H9 (cell line): Measurements from ENCODE around the gene PLA2G2F. TPM values are rescaled to one million over a fixed set of nuclear protein-coding genes. Genes with fewer than 3 reads are reported as not detected.

Source experiments
- DNase-seq: peaks from one replicate; pipeline ENCODE4 v3.0.0-alpha.2; 2017
- H2AFZ ChIP-seq: one replicate; pipeline ENCODE4 v1.6.1; 2013; ENCODE audit warnings: mild to moderate bottlenecking, low read length, control low read depth, moderate library complexity
- H2AK5ac ChIP-seq: 2 replicates; pipeline ENCODE4 v1.6.1; 2013; ENCODE audit warnings: low read length, control low read depth, mixed read lengths; ENCODE audit not compliant: insufficient read length
- H2BK120ac ChIP-seq: one replicate; pipeline ENCODE4 v1.6.1; 2013; ENCODE audit warnings: low read depth, mild to moderate bottlenecking, low read length, control low read depth, inconsistent platforms; ENCODE audit not compliant: poor library complexity, severe bottlenecking
- H2BK12ac ChIP-seq: 2 replicates; pipeline ENCODE4 v1.6.1; 2013; ENCODE audit warnings: low read length, control low read depth, mixed read lengths, low read depth; ENCODE audit not compliant: insufficient read length
- H2BK15ac ChIP-seq: 2 replicates; pipeline ENCODE4 v1.6.1; 2013; ENCODE audit warnings: low read depth, low read length, control low read depth
- H2BK20ac ChIP-seq: one replicate; pipeline ENCODE4 v1.6.1; 2013; ENCODE audit warnings: low read depth, mild to moderate bottlenecking, low read length, control low read depth, inconsistent platforms; ENCODE audit not compliant: poor library complexity, severe bottlenecking
- H2BK5ac ChIP-seq: 2 replicates; pipeline ENCODE4 v1.6.1; 2013; ENCODE audit warnings: low read length, control low read depth, mixed read lengths; ENCODE audit not compliant: insufficient read length
- H3K14ac ChIP-seq: 2 replicates; pipeline ENCODE4 v1.6.1; 2013; ENCODE audit warnings: low read length, control low read depth; ENCODE audit not compliant: insufficient read depth
- H3K18ac ChIP-seq: 2 replicates; pipeline ENCODE4 v1.6.1; 2013; ENCODE audit warnings: low read depth, mild to moderate bottlenecking, mixed read lengths, low read length, control low read depth; ENCODE audit not compliant: insufficient read length
- H3K23ac ChIP-seq: 2 replicates; pipeline ENCODE4 v1.6.1; 2013; ENCODE audit warnings: low read length, control low read depth, mixed read lengths, low read depth; ENCODE audit not compliant: insufficient read length
- H3K23me2 ChIP-seq: 2 replicates; pipeline ENCODE4 v1.6.1; 2013; ENCODE audit warnings: low read depth, mild to moderate bottlenecking, mixed read lengths, low read length, control low read depth; ENCODE audit not compliant: insufficient read length, poor library complexity, severe bottlenecking
- H3K27ac ChIP-seq: 2 replicates; pipeline ENCODE4 v1.5.1; 2013; ENCODE audit warnings: low read length, control low read depth, mixed read lengths, low read depth; ENCODE audit not compliant: insufficient read length
- H3K27me3 ChIP-seq: 2 replicates; pipeline ENCODE4 v1.6.1; 2013; ENCODE audit warnings: low read length, control low read depth, inconsistent platforms; ENCODE audit not compliant: insufficient read depth
- H3K4ac ChIP-seq: 2 replicates; pipeline ENCODE4 v1.6.1; 2013; ENCODE audit warnings: low read depth, mild to moderate bottlenecking, control low read depth, inconsistent platforms, low read length, moderate library complexity
- H3K4me1 ChIP-seq: 2 replicates; pipeline ENCODE4 v1.6.1; 2013; ENCODE audit warnings: low read length, control low read depth, inconsistent platforms; ENCODE audit not compliant: insufficient read depth
- H3K4me2 ChIP-seq: 2 replicates; pipeline ENCODE4 v1.6.1; 2013; ENCODE audit warnings: low read length, control low read depth, mixed read lengths; ENCODE audit not compliant: insufficient read length, insufficient read depth
- H3K56ac ChIP-seq: 2 replicates; pipeline ENCODE4 v1.6.1; 2013; ENCODE audit warnings: low read depth, mild to moderate bottlenecking, mixed read lengths, low read length, control low read depth; ENCODE audit not compliant: insufficient read length
- H3K79me1 ChIP-seq: 2 replicates; pipeline ENCODE4 v1.6.1; 2013; ENCODE audit warnings: low read depth, mild to moderate bottlenecking, moderate library complexity, low read length, control low read depth, inconsistent platforms; ENCODE audit not compliant: insufficient read depth, poor library complexity, severe bottlenecking
- H3K79me2 ChIP-seq: 2 replicates; pipeline ENCODE4 v1.6.1; 2013; ENCODE audit warnings: low read length, control low read depth, inconsistent platforms; ENCODE audit not compliant: insufficient read depth
- H3K9ac ChIP-seq: 2 replicates; pipeline ENCODE4 v1.6.1; 2013; ENCODE audit warnings: low read length, control low read depth, mixed read lengths; ENCODE audit not compliant: insufficient read length; ENCODE audit errors: extremely low read depth
- H3K9me3 ChIP-seq: one replicate; pipeline ENCODE4 v1.6.1; 2013; ENCODE audit warnings: low read depth, low read length, inconsistent platforms; ENCODE audit not compliant: control insufficient read depth
- H3T11ph ChIP-seq: one replicate; pipeline ENCODE4 v1.6.1; 2013; ENCODE audit warnings: mild to moderate bottlenecking, low read length, control low read depth, inconsistent platforms
- H4K20me1 ChIP-seq: one replicate; pipeline ENCODE4 v1.6.1; 2013; ENCODE audit not compliant: control insufficient read depth, insufficient read length, insufficient read depth
- H4K5ac ChIP-seq: 2 replicates; pipeline ENCODE4 v1.6.1; 2013; ENCODE audit warnings: low read depth, mild to moderate bottlenecking, mixed read lengths, low read length, control low read depth; ENCODE audit not compliant: insufficient read length
- H4K8ac ChIP-seq: replicated peaks from 2 replicates; pipeline ENCODE4 v1.6.1; 2013; ENCODE audit warnings: low read length, control low read depth, mixed read lengths, low read depth; ENCODE audit not compliant: insufficient read length
- H4K91ac ChIP-seq: 2 replicates; pipeline ENCODE4 v1.6.1; 2013; ENCODE audit warnings: low read depth, mild to moderate bottlenecking, moderate library complexity, mixed read lengths, low read length, control low read depth; ENCODE audit not compliant: insufficient read length
- H3K27ac Mint-ChIP-seq, 3 experiments: 2 replicates in 2 of 3; 3 replicates in 1 of 3; pipeline ENCODE4 v1.8.0; 2020 to 2021; ENCODE audit warnings: mixed read lengths in 3 of 3, mild to moderate bottlenecking in 1 of 3, moderate library complexity in 1 of 3
- H3K27me3 Mint-ChIP-seq: 2 replicates; pipeline ENCODE4 v1.8.0; 2021; ENCODE audit warnings: low read depth, mild to moderate bottlenecking, moderate library complexity, mixed read lengths
- H3K36me3 Mint-ChIP-seq, 3 experiments: 2 replicates in 2 of 3; 3 replicates in 1 of 3; pipeline ENCODE4 v1.8.0; 2020 to 2021; ENCODE audit warnings: low read depth in 3 of 3, mixed read lengths in 3 of 3; ENCODE audit not compliant: insufficient read depth in 1 of 3
- H3K4me1 Mint-ChIP-seq, 2 experiments: 2 replicates each; pipeline ENCODE4 v1.8.0; 2020; ENCODE audit warnings: mixed read lengths in 2 of 2
- H3K4me3 Mint-ChIP-seq, 2 experiments: 2 replicates in 1 of 2; 3 replicates in 1 of 2; pipeline ENCODE4 v1.8.0; 2020 to 2021; ENCODE audit warnings: mild to moderate bottlenecking in 2 of 2, mixed read lengths in 2 of 2, moderate library complexity in 1 of 2
- H3K9me3 Mint-ChIP-seq, 2 experiments: 2 replicates in 1 of 2; 3 replicates in 1 of 2; pipeline ENCODE4 v1.8.0; 2020; ENCODE audit warnings: mild to moderate bottlenecking in 2 of 2, mixed read lengths in 2 of 2, moderate library complexity in 1 of 2
- WGBS: extraction: QIAGEN DNeasy Blood & Tissue Kit; methylation state at CpG from one replicate; pipeline ENCODE4 v1.1.7; 2013; ENCODE audit warnings: missing lambda C conversion rate, low lambda C conversion rate, mixed read lengths; ENCODE audit not compliant: insufficient read length; ENCODE audit errors: extremely low coverage; 5-methylcytosine and 5-hydroxymethylcytosine counted together
- total RNA-seq: library from RNA; stranded (reverse); gene quantifications from 2 replicates; pipeline ENCODE4 v1.2.1, GENCODE V29; 2021
- TF ChIP-seq, protein P1 (sequence below): fragments of 200-600 bp; sonication (generic); conservative IDR thresholded peaks from 3 replicates; pipeline ENCODE4 v1.8.0; 2021; ENCODE audit warnings: antibody characterized with exemption, mild to moderate bottlenecking

Gene PLA2G2F
- total RNA-seq, 1 experiment from 2014 or later, result not detected

DNA sequence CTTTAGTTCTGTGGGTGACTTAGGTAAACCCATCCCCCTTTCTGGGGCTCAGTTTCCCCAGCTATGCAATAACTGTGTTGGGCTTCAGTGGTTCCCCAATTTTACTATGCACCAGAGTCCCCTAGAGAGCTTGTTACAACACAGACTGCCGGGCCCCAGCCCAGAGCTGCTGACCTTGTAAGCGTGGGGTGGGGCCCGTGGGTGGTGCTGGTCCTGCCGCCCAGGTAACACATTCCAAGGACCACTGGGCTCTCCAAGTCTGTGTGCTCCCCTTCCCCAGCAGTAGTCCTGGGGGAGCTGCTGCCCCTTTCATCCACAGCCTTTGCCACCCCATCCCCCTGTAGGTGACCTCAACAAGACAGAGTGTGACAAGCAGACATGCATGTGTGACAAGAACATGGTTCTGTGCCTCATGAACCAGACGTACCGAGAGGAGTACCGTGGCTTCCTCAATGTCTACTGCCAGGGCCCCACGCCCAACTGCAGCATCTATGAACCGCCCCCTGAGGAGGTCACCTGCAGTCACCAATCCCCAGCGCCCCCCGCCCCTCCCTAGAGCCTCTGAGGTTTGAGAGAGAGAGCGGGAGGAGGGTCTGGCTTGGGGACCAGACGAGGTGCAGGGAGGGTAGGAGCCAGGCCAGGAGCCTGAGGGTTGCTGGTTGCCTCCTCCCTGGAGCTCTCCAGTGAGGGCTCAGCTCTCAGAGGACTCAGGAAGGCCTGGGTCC lies 8.9 kb downstream of the PLA2G2F start:
- peaks cover 9% of the 10 kb centered on the region for H3K23me2 ChIP-seq
- H2BK12ac ChIP-seq, result no peak overlapping the region
- H2BK120ac ChIP-seq, result no peak overlapping the region
- no peaks in the 10 kb centered on the region for H3K9me3 ChIP-seq
- H4K91ac ChIP-seq, result no peak overlapping the region
- no peaks in the 10 kb centered on the region for H3K4me1 ChIP-seq
- no peaks in the 10 kb centered on the region for H3K27me3 ChIP-seq
- no peak overlapping the region for H2AFZ ChIP-seq
- Mint-ChIP-seq H3K27me3 (no peaks in the 10 kb centered on the region), H3K4me3 (no peak overlapping the region), H3K27ac (no peak overlapping the region), H3K36me3 (no peaks in the 10 kb centered on the region), H3K4me1 (peaks cover 10 to 33% of the 10 kb centered on the region in 2 experiments), H3K9me3 (no peaks in the 10 kb centered on the region)
- H3T11ph ChIP-seq, result no peak overlapping the region
- DNase-seq, result no peak
- no peaks in the 10 kb centered on the region for H3K79me1 ChIP-seq
- no peak overlapping the region for H3K14ac ChIP-seq
- H3K4me2 ChIP-seq, result no peak overlapping the region
- no peak overlapping the region for H3K9ac ChIP-seq
- no CpG with 5 or more reads among the region's 13 CpGs for WGBS
- H3K4ac ChIP-seq, result no peak overlapping the region
- no peaks in the 10 kb centered on the region for H4K20me1 ChIP-seq
- H4K5ac ChIP-seq, result no peak overlapping the region
- H2BK20ac ChIP-seq, result no peak overlapping the region
- H2AK5ac ChIP-seq, result no peak overlapping the region
- no peak overlapping the region for H3K27ac ChIP-seq
- H3K56ac ChIP-seq, result no peak overlapping the region
- H4K8ac ChIP-seq, result no peak overlapping the region
- TF ChIP-seq, protein P1, sequence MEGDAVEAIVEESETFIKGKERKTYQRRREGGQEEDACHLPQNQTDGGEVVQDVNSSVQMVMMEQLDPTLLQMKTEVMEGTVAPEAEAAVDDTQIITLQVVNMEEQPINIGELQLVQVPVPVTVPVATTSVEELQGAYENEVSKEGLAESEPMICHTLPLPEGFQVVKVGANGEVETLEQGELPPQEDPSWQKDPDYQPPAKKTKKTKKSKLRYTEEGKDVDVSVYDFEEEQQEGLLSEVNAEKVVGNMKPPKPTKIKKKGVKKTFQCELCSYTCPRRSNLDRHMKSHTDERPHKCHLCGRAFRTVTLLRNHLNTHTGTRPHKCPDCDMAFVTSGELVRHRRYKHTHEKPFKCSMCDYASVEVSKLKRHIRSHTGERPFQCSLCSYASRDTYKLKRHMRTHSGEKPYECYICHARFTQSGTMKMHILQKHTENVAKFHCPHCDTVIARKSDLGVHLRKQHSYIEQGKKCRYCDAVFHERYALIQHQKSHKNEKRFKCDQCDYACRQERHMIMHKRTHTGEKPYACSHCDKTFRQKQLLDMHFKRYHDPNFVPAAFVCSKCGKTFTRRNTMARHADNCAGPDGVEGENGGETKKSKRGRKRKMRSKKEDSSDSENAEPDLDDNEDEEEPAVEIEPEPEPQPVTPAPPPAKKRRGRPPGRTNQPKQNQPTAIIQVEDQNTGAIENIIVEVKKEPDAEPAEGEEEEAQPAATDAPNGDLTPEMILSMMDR, result no peak
- H3K18ac ChIP-seq, result no peak overlapping the region
- H3K79me2 ChIP-seq, result no peaks in the 10 kb centered on the region
- H2BK5ac ChIP-seq, result no peak overlapping the region
- no peak overlapping the region for H2BK15ac ChIP-seq
- H3K23ac ChIP-seq, result no peak overlapping the region
